Endothelial cell of umbilical vein (primary cell): ENCODE data around the gene CBFB. TPM values are rescaled to one million over a fixed set of nuclear protein-coding genes. Genes with fewer than 3 reads are reported as not detected.

Experiments used
- BruUV-seq: library from RNA; stranded (reverse); fragments of 400-500 nt; replicated peaks from 2 replicates; lab custom pipeline; 2021; lab: Mats Ljungman, UMichigan
- CTCF ChIA-PET: fragments of 300-600, 350-600 bp; sonication (Branson Sonifier 250); formaldehyde crosslinking; loops from one replicate; lab custom pipeline; 2021; ENCODE audit warnings: antibody characterized with exemption, inconsistent platforms; lab: Charles Lee
- POLR2A ChIA-PET: fragments of 300-600, 350-600 bp; sonication (Branson Sonifier 250); formaldehyde crosslinking; loops from one replicate; lab custom pipeline; 2021; ENCODE audit warnings: antibody characterized with exemption, inconsistent platforms; lab: Charles Lee
- DNase-seq: peaks from one replicate; pipeline ENCODE4 v3.0.0-alpha.2; 2011; ENCODE audit warnings: low read depth, low spot score
- FAIRE-seq: peaks from 2 replicates; lab custom pipeline; 2011; peaks lifted over from hg19 to GRCh38; lab: Jason Lieb, UNC
- H2AFZ ChIP-seq: 2 replicates; pipeline ENCODE4 v1.6.0; 2012; ENCODE audit warnings: low read depth, low read length, control low read depth, inconsistent platforms
- H3K27ac ChIP-seq: 2 replicates; pipeline ENCODE4 v1.5.1; 2011; ENCODE audit warnings: low read depth, mild to moderate bottlenecking, control low read depth, low read length, moderate library complexity; ENCODE audit not compliant: insufficient read depth
- H3K27me3 ChIP-seq, 2 experiments: 2 replicates each; pipeline versions ENCODE4 v1.6.0 to v1.6.1; 2011; ENCODE audit warnings: low read length in 2 of 2, mixed read lengths in 1 of 2; ENCODE audit not compliant: control insufficient read depth in 2 of 2, insufficient read depth in 2 of 2
- H3K36me3 ChIP-seq, 2 experiments: 2 replicates in 1 of 2; 3 replicates in 1 of 2; pipeline ENCODE4 v1.5.1; 2011; ENCODE audit warnings: low read length in 2 of 2, mild to moderate bottlenecking in 1 of 2, moderate library complexity in 1 of 2; ENCODE audit not compliant: control insufficient read depth in 2 of 2, insufficient read depth in 2 of 2; ENCODE audit errors: extremely low read depth in 1 of 2
- H3K4me1 ChIP-seq: 3 replicates; pipeline ENCODE4 v1.5.1; 2011; ENCODE audit warnings: mild to moderate bottlenecking, low read length; ENCODE audit not compliant: control insufficient read depth, insufficient read depth; ENCODE audit errors: extremely low read depth
- H3K4me2 ChIP-seq: 2 replicates; pipeline ENCODE4 v1.6.1; 2011; ENCODE audit warnings: low read length, control low read depth, mixed read lengths; ENCODE audit not compliant: insufficient read depth
- H3K4me3 ChIP-seq, 3 experiments: fragments of 200-600 bp in 1 of 3; sonication (generic), shearing (Covaris generic) in 1 of 3; replicated peaks in 1 of 3; 2 replicates each; pipeline ENCODE4 v1.5.1; 2011 to 2016; ENCODE audit warnings: control low read depth in 3 of 3, low read length in 3 of 3, mild to moderate bottlenecking in 2 of 3, inconsistent platforms in 1 of 3, low read depth in 1 of 3, moderate library complexity in 1 of 3; ENCODE audit not compliant: insufficient read depth in 1 of 3
- H3K79me2 ChIP-seq: 2 replicates; pipeline ENCODE4 v1.6.0; 2012; ENCODE audit warnings: low read length, inconsistent platforms; ENCODE audit not compliant: control insufficient read depth, insufficient read depth
- H3K9ac ChIP-seq: replicated peaks from 2 replicates; pipeline ENCODE3; 2011; ENCODE audit warnings: low read length, control low read depth; ENCODE audit not compliant: insufficient read depth; ENCODE audit errors: extremely low read depth
- H3K9me1 ChIP-seq: replicated peaks from 3 replicates; pipeline ENCODE4 v1.6.0; 2011; ENCODE audit warnings: mild to moderate bottlenecking, low read length; ENCODE audit not compliant: control insufficient read depth, insufficient read depth; ENCODE audit errors: extremely low read depth
- H3K9me3 ChIP-seq: replicated peaks from 2 replicates; pipeline ENCODE4 v1.5.1; 2012; ENCODE audit warnings: low read length, inconsistent platforms; ENCODE audit not compliant: control insufficient read depth, insufficient read depth
- H4K20me1 ChIP-seq: replicated peaks from 2 replicates; pipeline ENCODE3; 2011; ENCODE audit warnings: mild to moderate bottlenecking, low read length; ENCODE audit not compliant: control insufficient read depth, insufficient read depth; ENCODE audit errors: extremely low read depth
- CTCF ChIP-seq, 2 donors: IDR thresholded peaks; 1 replicate in 1 of 2; 2 replicates in 1 of 2; pipeline ENCODE4 v1.5.1; 2011; ENCODE audit warnings: low read length in 2 of 2, mild to moderate bottlenecking in 2 of 2, moderate library complexity in 2 of 2, control low read depth in 1 of 2, inconsistent platforms in 1 of 2, low read depth in 1 of 2; ENCODE audit not compliant: insufficient read depth in 1 of 2; ENCODE audit errors: extremely low read depth in 1 of 2
- EZH2 ChIP-seq: IDR thresholded peaks from 2 replicates; pipeline ENCODE4 v1.6.1; 2012; ENCODE audit warnings: borderline replicate concordance, low read depth, mild to moderate bottlenecking, moderate library complexity, low read length, inconsistent platforms; ENCODE audit not compliant: severe bottlenecking
- FOS ChIP-seq: IDR thresholded peaks from 2 replicates; pipeline ENCODE4 v1.6.1; 2011; ENCODE audit warnings: mild to moderate bottlenecking, low read length, moderate library complexity, borderline replicate concordance; ENCODE audit not compliant: insufficient read depth
- GATA2 ChIP-seq: IDR thresholded peaks from 2 replicates; pipeline ENCODE4 v1.7.0; 2011; ENCODE audit warnings: low read depth, mild to moderate bottlenecking, moderate library complexity, mixed read lengths, low read length; ENCODE audit not compliant: insufficient read length, insufficient read depth
- JUN ChIP-seq: IDR thresholded peaks from 2 replicates; pipeline ENCODE4 v1.6.1; 2011; ENCODE audit warnings: borderline replicate concordance, low read depth; ENCODE audit not compliant: insufficient read length, insufficient read depth
- MAX ChIP-seq: IDR thresholded peaks from 2 replicates; pipeline ENCODE4 v1.6.1; 2011; ENCODE audit not compliant: insufficient read depth, insufficient read length
- MYC ChIP-seq: IDR thresholded peaks from one replicate; pipeline ENCODE4 v1.6.1; 2011; ENCODE audit warnings: mild to moderate bottlenecking, low read depth, low read length
- POLR2A ChIP-seq: IDR thresholded peaks from 2 replicates; pipeline ENCODE4 v1.6.1; 2012; ENCODE audit warnings: low read depth, mild to moderate bottlenecking, control low read depth, low read length
- POLR2AphosphoS5 ChIP-seq: IDR thresholded peaks from 2 replicates; pipeline ENCODE4 v1.6.1; 2012; ENCODE audit warnings: low read depth, mild to moderate bottlenecking, control low read depth, low read length, moderate library complexity; ENCODE audit not compliant: insufficient read depth
- dilution Hi-C: fragments of 300-500 bp; cut with MboI; formaldehyde crosslinking; loops from one replicate; pipeline ENCODE4 v1.15.0; 2019; ENCODE audit warnings: low sequenced_read_pairs; ENCODE audit not compliant: extremely low pct_ligation_motif_present
- intact Hi-C: fragments of 100-400 bp; cut with micrococcal nuclease; formaldehyde crosslinking; loops from one replicate; pipeline ENCODE4 v1.10.0; 2022
- polyA plus RNA-seq, 4 experiments: library from polyadenylated mRNA; depleted of rRNA in 3 of 4; stranded (reverse) in 3 of 4; unstranded in 1 of 4; fragments of >200 nt; gene quantifications; 2 replicates each; pipeline versions ENCODE4 v1.2.1 to v1.2.3, GENCODE V29; 2011 to 2012; ENCODE audit warnings: missing spikeins in 1 of 4
- total RNA-seq: library from RNA; stranded (reverse); gene quantifications from 2 replicates; pipeline ENCODE4 v1.2.3, GENCODE V29; 2021

The CBFB gene
- total and polyA plus RNA-seq, 2 donors (not counting 3 experiments of a cell fraction or from before 2014, with no cell fraction given) = 27.8 to 103 TPM

GRCh38 chr16:67145746-67146145, 116.8 kb downstream of the CBFB start:
- Histone ChIP-seq H3K79me2 (no peaks in the 10 kb centered on the region), H3K27me3 (peaks cover 0 to 5% of the 10 kb centered on the region in 2 experiments), H3K27ac (no peak overlapping the region), H2AFZ (no peak overlapping the region), H3K36me3 (peaks cover 2 to 56% of the 10 kb centered on the region in 2 experiments), H3K9me1 (no peaks in the 10 kb centered on the region), H4K20me1 (no peaks in the 10 kb centered on the region), H3K9ac (no peak overlapping the region), H3K4me2 (no peak overlapping the region), H3K4me3 (no peak overlapping the region), H3K9me3 (no peaks in the 10 kb centered on the region), H3K4me1 (peaks cover 3% of the 10 kb centered on the region)
- FAIRE-seq = no peak
- ChIA-PET POLR2A (no interaction called here), CTCF (interaction anchor here (2.4 kb wide), 1 partner anchor 9 kb away, joined by 16 read pairs; no protein-coding TSS in a partner anchor)
- TF ChIP-seq MYC = no peak
- TF ChIP-seq EZH2 = no peak
- TF ChIP-seq FOS = no peak
- no peak for TF ChIP-seq POLR2A
- TF ChIP-seq JUN = no peak
- TF ChIP-seq CTCF (IDR thresholded peaks at IDR 0.05; ENCODE audit: extremely low read depth in 1 of 2, insufficient read depth in 1 of 2, low read depth in 1 of 2, low read length in 2 of 2) = no peak
- TF ChIP-seq MAX = no peak
- no peak for TF ChIP-seq GATA2
- TF ChIP-seq POLR2AphosphoS5 = no peak
- dilution Hi-C loops (no loop called here), intact Hi-C loops (no loop called here)
- BruUV-seq = no TSS peak
- no peak for DNase-seq
